HCT116 (cell line): Measurements from ENCODE around the gene FCER1G. TPM values are rescaled to one million over a fixed set of nuclear protein-coding genes. Genes with fewer than 3 reads are reported as not detected.

Source experiments
- ATAC-seq: fragments of 200-7000 bp; cut with Tn5 transposase; 2 replicates; pipeline ENCODE4 v1.9.1; 2020; ENCODE audit warnings: mild to moderate bottlenecking, moderate library complexity
- BruUV-seq: library from RNA; stranded (reverse); fragments of 400-500 nt; replicated peaks from 2 replicates; lab custom pipeline; 2021; lab: Mats Ljungman, UMichigan
- CTCF ChIA-PET: fragments of 300-600 bp; sonication (Branson Sonifier 250); formaldehyde crosslinking; loops from one replicate; lab custom pipeline; 2021; ENCODE audit warnings: antibody characterized with exemption; lab: Charles Lee
- POLR2A ChIA-PET: fragments of 300-600, 350-600 bp; sonication (Branson Sonifier 250); formaldehyde crosslinking; loops from one replicate; lab custom pipeline; 2021; ENCODE audit warnings: antibody characterized with exemption; lab: Charles Lee
- RAD21 ChIA-PET, 2 experiments: fragments of 300-600 bp; sonication (Branson Sonifier 250); formaldehyde crosslinking; loops; one replicate each; lab custom pipeline; 2023; ENCODE audit warnings: low total read pairs in 2 of 2; ENCODE audit not compliant: uncharacterized antibody in 2 of 2, unreplicated experiment in 2 of 2, low non-redundant PET in 1 of 2; lab: Charles Lee
- DNase-seq: peaks from one replicate; pipeline ENCODE4 v3.0.0-alpha.2; 2010; ENCODE audit warnings: low read depth, low spot score
- H2AFZ ChIP-seq: fragments of 200-600 bp; shearing (Covaris generic), sonication (generic); 2 replicates; pipeline ENCODE4 v1.6.1; 2017; ENCODE audit warnings: low read depth, mixed run types, mixed read lengths, antibody characterized with exemption, low read length; ENCODE audit not compliant: poor library complexity, severe bottlenecking
- H3K27ac ChIP-seq: 2 replicates; pipeline ENCODE4 v1.5.1; 2012; ENCODE audit warnings: low read depth, low read length
- H3K27me3 ChIP-seq: fragments of 200-600 bp; sonication (generic); 2 replicates; pipeline ENCODE4 v1.6.1; 2016; ENCODE audit warnings: mixed run types, low read length, mixed read lengths; ENCODE audit not compliant: insufficient read depth
- H3K36me3 ChIP-seq, 2 experiments: fragments of 200-500 bp in 1 of 2; fragments of 200-600 bp in 1 of 2; sonication (Bioruptor generic) in 1 of 2; sonication (generic) in 1 of 2; 2 replicates each; pipeline versions ENCODE4 v1.5.1 to v1.6.1; 2014 to 2016; ENCODE audit warnings: low read length in 2 of 2, inconsistent platforms in 1 of 2, mixed read lengths in 1 of 2, mixed run types in 1 of 2; ENCODE audit not compliant: insufficient read depth in 2 of 2, control insufficient read depth in 1 of 2
- H3K4me1 ChIP-seq, 2 experiments: fragments of 200-600 bp in 1 of 2; sonication (generic) in 1 of 2; 2 replicates each; pipeline versions ENCODE4 v1.5.1 to v1.6.1; 2012 to 2017; ENCODE audit warnings: low read length in 2 of 2, inconsistent platforms in 1 of 2, mild to moderate bottlenecking in 1 of 2, mixed read lengths in 1 of 2, mixed run types in 1 of 2, moderate library complexity in 1 of 2; ENCODE audit not compliant: insufficient read depth in 2 of 2, control insufficient read depth in 1 of 2
- H3K4me2 ChIP-seq: fragments of 200-600 bp; sonication (generic); 2 replicates; pipeline ENCODE4 v1.6.1; 2017; ENCODE audit warnings: mixed run types, low read length, mixed read lengths
- H3K4me3 ChIP-seq, 2 experiments: fragments of 200-600 bp in 1 of 2; sonication (generic) in 1 of 2; replicated peaks in 1 of 2; 2 replicates each; pipeline ENCODE4 v1.5.1; 2011 to 2016; ENCODE audit warnings: low read length in 2 of 2, control low read depth in 1 of 2, low read depth in 1 of 2, mild to moderate bottlenecking in 1 of 2, mixed read lengths in 1 of 2, mixed run types in 1 of 2
- H3K79me2 ChIP-seq: fragments of 200-600 bp; sonication (generic); 2 replicates; pipeline ENCODE4 v1.6.1; 2017; ENCODE audit warnings: mild to moderate bottlenecking, mixed run types, low read length, moderate library complexity, mixed read lengths; ENCODE audit not compliant: insufficient read depth
- H3K9ac ChIP-seq: fragments of 200-600 bp; sonication (generic); 2 replicates; pipeline ENCODE4 v1.6.1; 2016; ENCODE audit warnings: low read length, mixed read lengths
- H3K9me2 ChIP-seq: fragments of 200-600 bp; sonication (generic), shearing (Covaris generic); 2 replicates; pipeline ENCODE4 v1.6.1; 2017; ENCODE audit warnings: mixed run types, mild to moderate bottlenecking, moderate library complexity; ENCODE audit not compliant: insufficient read depth
- H3K9me3 ChIP-seq, 2 experiments: fragments of 200-500 bp in 1 of 2; fragments of 200-600 bp in 1 of 2; sonication (Bioruptor generic) in 1 of 2; sonication (generic) in 1 of 2; 2 replicates each; pipeline ENCODE4 v1.6.1; 2014 to 2017; ENCODE audit warnings: low read length in 2 of 2, mixed read lengths in 2 of 2, inconsistent platforms in 1 of 2, low read depth in 1 of 2, mild to moderate bottlenecking in 1 of 2, mixed run types in 1 of 2, moderate library complexity in 1 of 2; ENCODE audit not compliant: control insufficient read depth in 1 of 2, insufficient read depth in 1 of 2
- H4K20me1 ChIP-seq: fragments of 200-600 bp; sonication (generic), shearing (Covaris generic); 2 replicates; pipeline ENCODE4 v1.6.1; 2017; ENCODE audit warnings: mixed run types, mild to moderate bottlenecking, moderate library complexity; ENCODE audit not compliant: insufficient read depth
- ATF3 ChIP-seq: IDR thresholded peaks from 2 replicates; pipeline ENCODE4 v1.6.1; 2012
- CEBPB ChIP-seq: IDR thresholded peaks from 2 replicates; pipeline ENCODE4 v1.6.1; 2012; ENCODE audit warnings: low read depth
- CTCF ChIP-seq, 3 experiments: fragments of 200-600 bp in 1 of 3; sonication (generic) in 1 of 3; IDR thresholded peaks in 2 of 3; conservative IDR thresholded peaks in 1 of 3; 2 replicates each; pipeline ENCODE4 v1.5.1; 2012 to 2017; ENCODE audit warnings: low read depth in 2 of 3, low read length in 2 of 3, antibody characterized with exemption in 1 of 3, borderline replicate concordance in 1 of 3, control low read depth in 1 of 3, mild to moderate bottlenecking in 1 of 3, mixed read lengths in 1 of 3, mixed run types in 1 of 3, moderate library complexity in 1 of 3; ENCODE audit not compliant: insufficient read depth in 1 of 3
- EGR1 ChIP-seq: IDR thresholded peaks from 2 replicates; pipeline ENCODE4 v1.6.1; 2012; ENCODE audit warnings: low read depth
- EZH2 ChIP-seq: fragments of 200-600 bp; sonication (generic); IDR thresholded peaks from 2 replicates; pipeline ENCODE4 v1.6.1; 2017; ENCODE audit warnings: antibody characterized with exemption, mixed run types
- EZH2phosphoT487 ChIP-seq: fragments of 200-600 bp; IDR thresholded peaks from 2 replicates; pipeline ENCODE4 v1.6.1; 2018; ENCODE audit warnings: antibody characterized with exemption, borderline replicate concordance
- JUND ChIP-seq: IDR thresholded peaks from 2 replicates; pipeline ENCODE4 v1.6.1; 2012
- POLR2AphosphoS5 ChIP-seq: IDR thresholded peaks from 2 replicates; pipeline ENCODE4 v1.6.1; 2011; ENCODE audit warnings: mild to moderate bottlenecking, low read depth, low read length, moderate library complexity
- RAD21 ChIP-seq: IDR thresholded peaks from 2 replicates; pipeline ENCODE4 v1.6.1; 2012; ENCODE audit warnings: low read depth, mild to moderate bottlenecking
- SP1 ChIP-seq: IDR thresholded peaks from 2 replicates; pipeline ENCODE4 v1.6.1; 2012; ENCODE audit warnings: low read depth
- TCF7L2 ChIP-seq: IDR thresholded peaks from 2 replicates; pipeline ENCODE4 v1.7.0; 2011; ENCODE audit warnings: borderline replicate concordance, inconsistent platforms; ENCODE audit not compliant: insufficient read depth, insufficient read length; ENCODE audit errors: extremely low read depth
- intact Hi-C: fragments of 100-400 bp; cut with micrococcal nuclease; formaldehyde crosslinking; loops from 2 replicates; pipeline ENCODE4 v1.10.0; 2022
- total RNA-seq: library from RNA; stranded (reverse); gene quantifications from one replicate; pipeline ENCODE4 v1.2.1, GENCODE V29; 2021; ENCODE audit not compliant: unreplicated experiment

The FCER1G gene
- total RNA-seq, 1 experiment from 2014 or later = 0.86 TPM

GRCh38 chr1:161196111-161196510 lies 19.0 kb upstream of the FCER1G start:
- Histone ChIP-seq H3K27me3 (no peaks in the 10 kb centered on the region), H4K20me1 (no peaks in the 10 kb centered on the region), H3K36me3 (no peaks in the 10 kb centered on the region), H3K27ac (no peak overlapping the region), H3K4me3 (no peak overlapping the region), H2AFZ (no peak overlapping the region), H3K9me2 (no peaks in the 10 kb centered on the region), H3K79me2 (no peaks in the 10 kb centered on the region), H3K4me1 (peaks cover 4 to 23% of the 10 kb centered on the region in 2 experiments; a peak in 3 of 4 replicates), H3K9ac (no peak overlapping the region), H3K9me3 (no peaks in the 10 kb centered on the region), H3K4me2 (no peak overlapping the region)
- BruUV-seq = no TSS peak
- intact Hi-C loops = no loop called here
- ATAC-seq (no peak), DNase-seq (no peak)
- RAD21 ChIA-PET = no interaction called here
- POLR2A ChIA-PET = no interaction called here
- TF ChIP-seq POLR2AphosphoS5 (no peak), CTCF (IDR thresholded peaks at IDR 0.05 in 2 of 3, conservative IDR thresholded peaks at IDR 0.05 in 1 of 3; ENCODE audit: borderline replicate concordance in 1 of 3, insufficient read depth in 1 of 3, low read depth in 2 of 3, low read length in 2 of 3) (no peak), JUND (no peak), SP1 (no peak), EZH2phosphoT487 (no peak), RAD21 (no peak), TCF7L2 (no peak), EZH2 (no peak), CEBPB (no peak), ATF3 (no peak), EGR1 (no peak)
- CTCF ChIA-PET = no interaction called here
